ENCODE data around the gene ALDOB.

ALDOB gene

GRCh38 chr9:101446732-101447131 is 11.2 kb upstream of the ALDOB start:
- TF ChIP-seq, protein P1, sequence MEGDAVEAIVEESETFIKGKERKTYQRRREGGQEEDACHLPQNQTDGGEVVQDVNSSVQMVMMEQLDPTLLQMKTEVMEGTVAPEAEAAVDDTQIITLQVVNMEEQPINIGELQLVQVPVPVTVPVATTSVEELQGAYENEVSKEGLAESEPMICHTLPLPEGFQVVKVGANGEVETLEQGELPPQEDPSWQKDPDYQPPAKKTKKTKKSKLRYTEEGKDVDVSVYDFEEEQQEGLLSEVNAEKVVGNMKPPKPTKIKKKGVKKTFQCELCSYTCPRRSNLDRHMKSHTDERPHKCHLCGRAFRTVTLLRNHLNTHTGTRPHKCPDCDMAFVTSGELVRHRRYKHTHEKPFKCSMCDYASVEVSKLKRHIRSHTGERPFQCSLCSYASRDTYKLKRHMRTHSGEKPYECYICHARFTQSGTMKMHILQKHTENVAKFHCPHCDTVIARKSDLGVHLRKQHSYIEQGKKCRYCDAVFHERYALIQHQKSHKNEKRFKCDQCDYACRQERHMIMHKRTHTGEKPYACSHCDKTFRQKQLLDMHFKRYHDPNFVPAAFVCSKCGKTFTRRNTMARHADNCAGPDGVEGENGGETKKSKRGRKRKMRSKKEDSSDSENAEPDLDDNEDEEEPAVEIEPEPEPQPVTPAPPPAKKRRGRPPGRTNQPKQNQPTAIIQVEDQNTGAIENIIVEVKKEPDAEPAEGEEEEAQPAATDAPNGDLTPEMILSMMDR (IDR thresholded peaks at IDR 0.05; ENCODE audit: low read depth, low read length, poor library complexity, severe bottlenecking) = no peak
- TF ChIP-seq EZH2phosphoT487 (IDR thresholded peaks at IDR 0.05; ENCODE audit: borderline replicate concordance, low read length) = no peak
- H3K9me3 ChIP-seq (ENCODE audit: control insufficient read depth, insufficient read depth, low read length) = no peaks in the 10 kb centered on the region
- H3K4me1 ChIP-seq (ENCODE audit: control insufficient read depth, low read length) = peaks cover 15% of the 10 kb centered on the region
- H3K79me2 ChIP-seq (ENCODE audit: control insufficient read depth, low read length) = no peaks in the 10 kb centered on the region
- no peaks in the 10 kb centered on the region for H3K36me3 ChIP-seq (ENCODE audit: control insufficient read depth, low read length)
- H3K9me2 ChIP-seq (replicated peaks; ENCODE audit: control insufficient read depth, low read length) = no peaks in the 10 kb centered on the region
- 0 out of 2 replicates have a peak, but pooled peaks cover 4% of the 10 kb centered on the region for H3F3A ChIP-seq (ENCODE audit: control insufficient read depth, insufficient read depth)
- H3K27me3 ChIP-seq (ENCODE audit: control insufficient read depth, low read length) = peaks cover 7% of the 10 kb centered on the region; the same call in 1 of the 2 replicates
- H4K20me1 ChIP-seq (ENCODE audit: control insufficient read depth, insufficient read depth, low read depth, low read length) = no peaks in the 10 kb centered on the region
- no peak overlapping the region for H3K4me2 ChIP-seq (ENCODE audit: low read length)
- H3K27ac ChIP-seq (ENCODE audit: low read depth, low read length) = no peak overlapping the region
- no peak overlapping the region for H3K4me3 ChIP-seq (ENCODE audit: low read length)

- Histone ChIP-seq H3K27me3 (ENCODE audit: control insufficient read depth, low read length) (peaks cover 7% of the 10 kb centered on the region; the same call in 1 of the 2 replicates), H3K79me2 (ENCODE audit: control insufficient read depth, low read length) (no peaks in the 10 kb centered on the region), H3K36me3 (ENCODE audit: control insufficient read depth, low read length) (no peaks in the 10 kb centered on the region), H3F3A (ENCODE audit: control insufficient read depth, insufficient read depth) (0 out of 2 replicates have a peak, but pooled peaks cover 4% of the 10 kb centered on the region), H3K9me2 (replicated peaks; ENCODE audit: control insufficient read depth, low read length) (no peaks in the 10 kb centered on the region), H3K4me2 (ENCODE audit: low read length) (no peak overlapping the region), H3K9me3 (ENCODE audit: control insufficient read depth, insufficient read depth, low read length) (no peaks in the 10 kb centered on the region), H3K4me1 (ENCODE audit: control insufficient read depth, low read length) (peaks cover 24% of the 10 kb centered on the region), H3K27ac (ENCODE audit: low read depth, low read length) (no peak overlapping the region), H4K20me1 (ENCODE audit: control insufficient read depth, insufficient read depth, low read depth, low read length) (no peaks in the 10 kb centered on the region), H3K4me3 (ENCODE audit: low read length) (no peak overlapping the region)
- TF ChIP-seq EZH2phosphoT487 (IDR thresholded peaks at IDR 0.05; ENCODE audit: borderline replicate concordance, low read length) = no peak
- TF ChIP-seq, protein P1 (IDR thresholded peaks at IDR 0.05; ENCODE audit: low read depth, low read length, poor library complexity, severe bottlenecking) = no peak
Observed at GRCh38 chr9:101445353-101446029, 9.9 kb upstream of the ALDOB start.

DNA sequence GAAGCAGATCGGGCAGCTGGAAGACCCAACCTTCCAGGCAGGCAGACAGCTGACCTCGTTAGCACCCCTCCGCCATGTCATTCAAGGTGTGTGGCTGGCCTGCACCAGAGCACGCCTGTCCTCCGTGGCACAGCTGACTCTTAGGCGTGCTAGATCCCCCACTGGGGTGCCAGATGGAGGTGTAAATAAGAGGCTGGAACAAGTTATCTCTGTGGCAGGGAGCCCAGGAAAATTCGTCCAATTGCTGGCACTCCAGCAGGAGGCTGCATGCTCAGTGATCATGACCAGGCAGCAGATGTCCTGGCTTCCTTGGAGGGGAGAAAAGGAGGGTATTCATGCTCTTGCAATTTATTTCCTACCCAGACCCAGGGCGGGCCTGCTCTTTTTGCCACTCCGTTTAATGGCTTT is 7.8 kb upstream of the ALDOB start:
- Histone ChIP-seq H3K9me3 (ENCODE audit: control insufficient read depth, insufficient read depth, low read length) (no peaks in the 10 kb centered on the region), H3K27ac (ENCODE audit: low read depth, low read length) (no peak overlapping the region), H3K27me3 (ENCODE audit: control insufficient read depth, low read length) (no peaks in the 10 kb centered on the region), H3K36me3 (ENCODE audit: control insufficient read depth, low read length) (no peaks in the 10 kb centered on the region), H3F3A (ENCODE audit: control insufficient read depth, insufficient read depth) (no peaks in the 10 kb centered on the region), H3K9me2 (replicated peaks; ENCODE audit: control insufficient read depth, low read length) (no peaks in the 10 kb centered on the region), H3K4me1 (ENCODE audit: control insufficient read depth, low read length) (peaks cover 20% of the 10 kb centered on the region), H3K79me2 (ENCODE audit: control insufficient read depth, low read length) (no peaks in the 10 kb centered on the region), H3K4me3 (ENCODE audit: low read length) (no peak overlapping the region), H3K4me2 (ENCODE audit: low read length) (no peak overlapping the region), H4K20me1 (ENCODE audit: control insufficient read depth, insufficient read depth, low read depth, low read length) (no peaks in the 10 kb centered on the region)
- TF ChIP-seq, protein P1 (IDR thresholded peaks at IDR 0.05; ENCODE audit: low read depth, low read length, poor library complexity, severe bottlenecking) = no peak
- TF ChIP-seq EZH2phosphoT487 (IDR thresholded peaks at IDR 0.05; ENCODE audit: borderline replicate concordance, low read length) = no peak
